Measurements from ENCODE around the gene LYSMD3.

LYSMD3 gene

GRCh38 chr5:90547072-90547536 is 17.7 kb upstream of the LYSMD3 start:
- DNase-seq, result no peak

GRCh38 chr5:90546216-90546837 is 16.9 kb upstream of the LYSMD3 start:
- no peak for DNase-seq

GRCh38 chr5:90545511-90545910 is 16.1 kb upstream of the LYSMD3 start:
- no peak for DNase-seq

GRCh38 chr5:90542827-90543519 is 13.6 kb upstream of the LYSMD3 start:
- no peak for DNase-seq

- DNase-seq, result no peak
These were observed 5.5 kb upstream of the LYSMD3 start for GRCh38 chr5:90534922-90535321.

GRCh38 chr5:90533794-90534193 is 4.4 kb upstream of the LYSMD3 start:
- no peak for DNase-seq

- no peak for DNase-seq
These were observed 1.5 kb upstream of the LYSMD3 start for GRCh38 chr5:90530736-90531487.

GRCh38 chr5:90529939-90530677 is 724 bp upstream of the LYSMD3 start:
- DNase-seq, result peak in 1 of 2 donors; percentile 65

- DNase-seq, result peak; percentile 29 to 43
These were observed 687 bp downstream of the LYSMD3 start for GRCh38 chr5:90528601-90529193.

GRCh38 chr5:90519081-90519480 is 10.3 kb downstream of the LYSMD3 start:
- DNase-seq, result no peak

GRCh38 chr5:90518661-90519060 is 10.7 kb downstream of the LYSMD3 start:
- DNase-seq, result no peak

GRCh38 chr5:90514520-90514919 is 14.9 kb downstream of the LYSMD3 start:
- no peak for DNase-seq

GRCh38 chr5:90510438-90510837 is 18.9 kb downstream of the LYSMD3 start:
- DNase-seq, result no peak

GRCh38 chr5:90506221-90506620 is 23.2 kb downstream of the LYSMD3 start:
- DNase-seq, result no peak

GRCh38 chr5:90504743-90505142 is 24.6 kb downstream of the LYSMD3 start:
- no peak for DNase-seq

GRCh38 chr5:90503596-90503995 is 25.8 kb downstream of the LYSMD3 start:
- DNase-seq, result no peak

- DNase-seq, result no peak
These were observed 34.2 kb downstream of the LYSMD3 start for GRCh38 chr5:90495146-90495545.

- DNase-seq, result no peak
These were observed 35.3 kb downstream of the LYSMD3 start for GRCh38 chr5:90494043-90494442.

GRCh38 chr5:90488791-90489190 is 40.6 kb downstream of the LYSMD3 start:
- DNase-seq, result no peak

- no peak for DNase-seq
These were observed 44.8 kb downstream of the LYSMD3 start for GRCh38 chr5:90484540-90484939.

- no peak for DNase-seq
These were observed 46.2 kb downstream of the LYSMD3 start for GRCh38 chr5:90483206-90483605.

- DNase-seq, result no peak
These were observed 48.7 kb downstream of the LYSMD3 start for GRCh38 chr5:90480699-90481098.
